Stimulated activated CD8-positive, alpha-beta memory T cell treated with anti-CD3 and anti-CD28 coated beads, Interleukin-4, amount 100 ng/mL, for 24 hours (primary cell): ENCODE results near the gene NCAM1.

ENCODE experiments used
- DNase-seq: peaks from one replicate; pipeline ENCODE4 v3.0.0-alpha.2; 2020; ENCODE audit warnings: low read depth

The NCAM1 gene

DNA sequence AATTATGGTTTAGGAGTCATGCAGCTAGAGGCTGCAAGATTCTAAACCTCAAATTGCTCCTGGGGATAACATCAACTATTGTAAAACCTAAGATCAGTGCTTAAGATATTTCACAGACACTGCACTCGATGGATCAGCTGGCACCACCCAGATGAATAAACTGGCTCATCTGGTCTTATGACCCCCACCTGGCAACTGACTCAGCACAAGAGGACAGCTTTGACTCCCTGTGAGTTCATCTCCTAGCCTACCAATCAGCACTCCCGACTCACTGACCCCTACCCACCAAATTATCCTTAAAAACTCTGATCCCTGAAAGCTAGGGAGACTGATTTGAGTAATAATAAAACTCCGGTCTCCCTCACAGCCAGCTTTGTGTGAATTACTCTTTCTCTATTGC lies 352.4 kb downstream of the NCAM1 start:
- no peak for DNase-seq

DNA sequence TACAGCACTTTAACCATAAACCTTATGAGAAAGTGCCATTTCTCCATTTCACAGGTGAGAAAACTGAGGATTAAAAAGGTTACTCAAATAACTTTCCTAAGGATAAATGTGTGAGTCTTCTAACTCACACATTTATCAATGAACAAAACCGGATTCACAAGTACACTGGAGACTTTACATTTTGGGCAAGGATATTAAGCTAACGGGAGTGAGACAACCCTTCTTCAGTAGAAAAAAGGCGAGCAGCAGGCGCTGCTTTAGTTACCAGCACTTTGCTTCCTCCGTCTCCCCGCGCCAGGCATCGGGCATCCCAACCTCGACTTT lies 352.8 kb downstream of the NCAM1 start:
- no peak for DNase-seq

DNA sequence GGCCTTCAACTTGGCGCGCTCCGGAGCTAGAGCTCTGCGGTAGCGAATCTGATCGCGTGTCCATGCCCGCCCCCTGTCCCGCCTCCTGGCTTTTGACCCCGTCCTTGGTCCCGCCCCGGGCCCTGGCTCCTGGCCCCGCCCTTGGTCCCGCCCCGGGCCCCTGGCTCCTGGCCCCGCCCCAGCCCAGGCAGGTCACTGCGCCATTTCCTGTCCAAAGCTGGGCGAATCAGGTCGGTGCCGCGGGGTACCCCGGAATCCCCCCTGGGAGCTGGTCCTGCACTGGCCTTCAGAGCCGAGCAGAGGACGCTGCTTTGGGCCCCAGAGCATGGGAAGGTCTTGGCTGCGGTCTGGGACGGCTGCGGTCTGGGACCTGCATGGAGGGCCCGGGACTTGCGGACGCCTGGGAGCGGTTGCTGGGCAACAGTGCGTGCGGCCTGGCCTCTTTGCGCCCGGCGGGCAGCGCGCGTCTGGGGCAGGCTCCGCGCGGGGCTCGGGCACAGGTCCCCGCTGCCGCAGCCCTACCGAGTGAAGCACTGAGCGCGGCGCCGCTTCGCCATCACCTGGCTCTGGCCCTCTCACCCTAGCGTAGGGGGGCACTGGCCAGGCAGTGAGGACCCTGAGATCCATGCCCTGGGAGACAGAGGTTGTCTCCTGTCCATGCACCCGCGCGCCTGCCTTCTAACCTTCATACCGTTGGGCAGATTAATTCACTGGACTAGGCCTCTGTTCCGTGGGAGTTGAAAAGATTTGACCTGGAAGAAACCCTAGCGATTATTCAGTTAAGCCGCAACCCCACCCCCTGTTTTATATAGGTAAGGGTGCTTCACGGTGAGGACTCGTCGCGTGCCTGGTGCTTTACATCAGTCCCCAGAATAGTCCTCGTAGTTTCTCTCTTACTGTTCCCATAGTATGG lies 353.4 kb downstream of the NCAM1 start, which contains the start of gene TTC12:
Gene TTC12 (plus strand): TSS at position 195 of the 913 bp plus-strand sequence. CDS start 1,675 bp downstream, outside the sequence.
- peak; percentile 91 for DNase-seq

DNA sequence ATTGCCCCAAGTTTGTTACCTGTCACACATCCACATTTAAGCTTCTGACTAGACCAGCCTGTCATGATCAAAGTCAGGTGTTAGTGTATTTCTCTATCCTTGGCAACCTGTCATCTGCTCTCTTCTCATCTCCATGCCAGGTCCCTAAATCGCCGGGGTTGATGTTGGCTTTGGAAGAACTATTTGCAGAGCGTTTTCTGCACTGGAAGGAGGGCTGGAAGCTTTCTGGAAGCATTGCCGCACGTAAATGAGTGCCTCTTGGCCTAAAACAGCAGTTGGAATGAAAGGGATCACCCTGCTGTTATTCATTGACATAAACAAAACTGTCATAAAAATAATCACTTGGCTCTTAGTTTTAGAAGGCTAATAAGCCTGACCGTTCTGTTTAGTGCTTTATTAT lies 354.6 kb downstream of the NCAM1 start:
- no peak for DNase-seq

DNA sequence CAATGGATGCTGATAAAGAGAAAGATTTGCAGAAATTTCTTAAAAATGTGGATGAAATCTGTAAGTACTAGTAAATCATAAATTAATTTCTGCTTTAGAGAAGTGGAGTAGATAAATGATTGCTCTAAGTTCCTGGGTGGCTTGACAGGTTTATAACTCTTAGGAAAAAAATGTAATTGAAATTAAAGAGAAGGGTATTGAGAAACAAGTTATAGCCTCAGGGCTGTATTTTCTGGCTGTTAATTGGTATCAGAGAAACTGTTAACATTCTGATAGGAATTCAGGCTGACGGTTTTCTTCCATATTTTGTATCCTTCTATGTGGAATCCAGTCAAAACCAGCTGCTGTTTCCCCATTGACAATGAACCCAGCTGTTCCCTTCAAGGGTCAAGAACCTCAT lies 355.0 kb downstream of the NCAM1 start:
- DNase-seq = no peak

DNA sequence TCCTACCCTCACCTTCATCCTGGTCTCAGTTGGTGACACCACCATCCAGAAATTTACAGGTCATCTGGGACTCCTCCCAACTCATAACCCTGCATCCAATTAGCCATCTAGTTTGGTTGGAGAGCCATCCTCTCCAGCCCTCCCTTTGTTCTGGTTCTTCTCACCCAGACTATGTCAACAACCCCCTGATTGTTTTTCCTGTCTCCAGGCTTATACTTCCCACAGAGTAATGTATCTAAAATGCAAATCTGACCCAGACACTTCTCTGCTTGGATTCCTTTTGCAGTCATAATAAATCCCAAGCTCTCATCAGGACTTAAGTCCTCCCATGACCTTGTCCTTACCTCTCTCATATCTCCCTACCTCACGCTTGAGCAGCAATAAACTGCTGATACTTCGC lies 356.1 kb downstream of the NCAM1 start:
- no peak for DNase-seq

DNA sequence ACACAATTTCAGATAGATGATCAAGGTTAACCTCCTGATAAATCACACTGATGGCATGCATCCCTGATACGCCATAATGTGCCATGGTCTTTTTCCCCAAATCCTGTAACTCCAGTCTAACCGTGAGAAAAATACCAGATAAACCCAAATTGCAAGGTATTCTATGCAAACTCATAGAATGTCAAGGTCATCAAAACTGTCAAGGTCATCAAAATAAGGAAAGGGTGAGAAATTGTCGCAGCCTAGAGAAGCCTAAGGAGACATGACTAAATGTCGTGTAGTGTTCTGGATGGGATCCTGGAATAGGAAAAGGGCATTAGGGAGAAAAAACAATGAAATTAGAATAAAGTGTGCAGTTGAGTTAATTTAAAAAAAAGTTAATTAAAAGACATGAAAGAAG lies 357.9 kb downstream of the NCAM1 start:
- DNase-seq = no peak

DNA sequence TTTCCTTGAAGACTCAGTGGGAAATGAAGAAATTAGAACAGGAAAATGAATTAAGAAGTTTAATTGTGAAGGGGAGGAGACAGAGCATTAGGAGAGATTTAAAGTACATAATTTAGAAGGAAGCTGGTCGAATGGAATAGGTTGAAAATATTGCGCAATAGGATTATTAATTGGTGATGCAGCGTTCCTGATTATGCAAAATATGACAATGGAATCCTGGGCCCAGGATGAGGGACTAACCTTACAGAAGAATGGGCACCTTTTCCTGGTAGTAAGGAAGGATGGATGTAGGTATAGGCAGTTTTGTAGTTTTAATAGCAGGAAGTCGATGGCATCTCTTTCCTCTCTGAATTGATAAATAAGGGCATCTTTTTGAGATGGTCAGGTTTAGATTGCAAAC lies 360.9 kb downstream of the NCAM1 start:
- DNase-seq = no peak

DNA sequence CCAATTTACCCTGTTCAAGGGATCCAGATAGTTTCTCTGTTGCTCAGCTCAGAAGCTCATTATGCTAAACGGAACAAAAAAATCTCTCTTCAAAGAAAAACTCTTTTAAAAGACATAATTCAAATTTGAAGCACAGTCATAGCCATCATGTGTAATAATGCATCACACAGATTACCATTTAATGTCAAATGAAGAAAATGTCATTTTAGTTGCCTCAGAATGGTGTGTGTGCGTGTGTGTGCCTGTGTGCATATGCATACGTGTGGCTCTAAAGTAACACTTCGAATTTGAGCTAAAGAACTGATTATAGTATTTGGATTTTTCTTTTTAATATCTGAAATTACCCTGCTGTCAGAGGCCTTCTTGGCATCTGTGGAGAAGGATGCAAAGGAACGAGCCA lies 363.0 kb downstream of the NCAM1 start:
- DNase-seq = no peak
